ENCODE results near the gene ZNF429.

- no peak for TF ChIP-seq CTCF (IDR thresholded peaks at IDR 0.05; ENCODE audit: insufficient read depth, low read length)
- TF ChIP-seq SPI1 (IDR thresholded peaks at IDR 0.05; ENCODE audit: borderline replicate concordance, low read depth) = no peak
Measured at GRCh38 chr19:21581646-21582240, 76.3 kb downstream of the ZNF429 start.
